Thymus (tissue), 11 donors: ENCODE measurements around the gene TRAF1. TPM values are rescaled to one million over a fixed set of nuclear protein-coding genes. Genes with fewer than 3 reads are reported as not detected.

Source experiments
- DNase-seq, 9 donors: peaks; one replicate each; pipeline ENCODE4 v3.0.0-alpha.2; 2013; ENCODE audit warnings: low spot score in 9 of 9, low read depth in 6 of 9, missing footprints in 1 of 9
- H3K27ac ChIP-seq, 2 donors: one replicate each; pipeline ENCODE4 v1.5.1; 2013; ENCODE audit warnings: control low read depth in 1 of 2, low read depth in 1 of 2, low read length in 1 of 2, mild to moderate bottlenecking in 1 of 2, moderate library complexity in 1 of 2
- H3K27me3 ChIP-seq, 2 donors: one replicate each; pipeline ENCODE4 v1.5.1; 2013; ENCODE audit warnings: low read length in 1 of 2; ENCODE audit not compliant: control insufficient read depth in 2 of 2, insufficient read depth in 1 of 2
- H3K36me3 ChIP-seq, 2 donors: one replicate each; pipeline ENCODE4 v1.5.1; 2013; ENCODE audit warnings: low read length in 1 of 2, mild to moderate bottlenecking in 1 of 2, moderate library complexity in 1 of 2; ENCODE audit not compliant: control insufficient read depth in 2 of 2, insufficient read depth in 2 of 2
- H3K4me1 ChIP-seq, 2 donors: one replicate each; pipeline ENCODE4 v1.5.1; 2013; ENCODE audit warnings: low read length in 2 of 2; ENCODE audit not compliant: control insufficient read depth in 2 of 2, insufficient read depth in 2 of 2
- H3K4me3 ChIP-seq, 2 donors: one replicate each; pipeline ENCODE4 v1.5.1; 2013; ENCODE audit warnings: low read length in 2 of 2, control low read depth in 1 of 2, mild to moderate bottlenecking in 1 of 2
- H3K9me3 ChIP-seq, 2 donors: one replicate each; pipeline ENCODE4 v1.5.1; 2013; ENCODE audit warnings: low read length in 1 of 2, mild to moderate bottlenecking in 1 of 2; ENCODE audit not compliant: control insufficient read depth in 2 of 2, insufficient read depth in 1 of 2
- WGBS: extraction: QIAGEN DNeasy Blood & Tissue Kit; methylation state at CpG from one replicate; pipeline ENCODE4 v1.1.7; 2013; 5-methylcytosine and 5-hydroxymethylcytosine counted together
- polyA plus RNA-seq: library from polyadenylated mRNA; stranded (reverse); fragments of 200-250 nt; gene quantifications from one replicate; pipeline ENCODE4 v1.2.3, GENCODE V29; 2013
- total RNA-seq: library from RNA; stranded (reverse); fragments of 120-200 nt; gene quantifications from one replicate; pipeline ENCODE4 v1.2.4, GENCODE V29; 2013
- donor health status: healthy.

The TRAF1 gene
- total and polyA plus RNA-seq, 2 donors: 21.7 TPM

GRCh38 chr9:120944434-120944843 is 17.8 kb upstream of the TRAF1 start:
- no peak for DNase-seq
- WGBS: 93% methylated on average over 4 of the region's 4 CpGs
- no peaks in the 10 kb centered on the region for H3K9me3 ChIP-seq
- H3K36me3 ChIP-seq: no peaks in the 10 kb centered on the region
- H3K4me1 ChIP-seq: no peaks in the 10 kb centered on the region
- H3K27ac ChIP-seq: no peak overlapping the region
- H3K4me3 ChIP-seq: no peak overlapping the region
- no peaks in the 10 kb centered on the region for H3K27me3 ChIP-seq

- peaks cover 3 to 5% of the 10 kb centered on the region in 2 donors for H3K4me1 ChIP-seq
- 94% methylated on average over 8 of the region's 8 CpGs for WGBS
Observed at GRCh38 chr9:120942186-120943001, 15.8 kb upstream of the TRAF1 start.

DNA sequence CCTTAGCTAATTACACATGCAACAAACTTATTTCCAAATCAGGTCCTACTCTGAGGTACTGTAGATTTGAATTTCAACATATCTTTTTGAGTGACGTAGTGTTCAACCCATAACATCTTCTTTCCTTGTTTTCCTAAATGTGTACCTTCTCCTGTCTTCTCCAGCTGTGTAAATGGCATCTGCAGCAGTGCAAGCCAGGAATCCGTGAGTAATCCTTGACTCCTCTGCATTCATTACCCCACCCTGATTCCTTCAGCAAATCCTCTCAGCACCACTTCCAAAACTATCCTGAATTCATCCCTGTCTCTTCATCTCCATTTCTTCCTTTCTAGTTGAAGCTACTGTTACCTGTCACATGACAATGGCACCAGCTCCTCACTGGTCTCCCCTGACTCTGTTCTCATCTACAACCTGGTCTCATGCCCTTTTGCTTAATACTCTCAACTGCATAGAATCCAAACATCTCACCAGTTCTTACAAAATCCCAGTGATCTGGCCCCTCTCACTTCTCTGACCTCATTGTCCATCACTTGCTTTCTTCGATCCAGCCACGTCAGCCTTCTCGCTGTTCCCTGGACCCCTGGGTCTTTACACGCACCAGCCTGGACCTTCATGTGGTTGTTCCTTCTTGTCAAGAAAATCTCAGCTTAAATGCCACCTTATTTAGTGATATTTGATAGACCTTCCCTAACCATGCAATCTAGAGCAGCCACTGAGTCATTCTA is 14.6 kb upstream of the TRAF1 start:
- DNase-seq: no peak
- H3K4me1 ChIP-seq: peaks cover 14 to 17% of the 10 kb centered on the region in 2 donors
- H3K9me3 ChIP-seq: no peaks in the 10 kb centered on the region
- 96% methylated on average over 6 of the region's 6 CpGs for WGBS
- H3K36me3 ChIP-seq: no peaks in the 10 kb centered on the region
- H3K4me3 ChIP-seq: no peak overlapping the region
- no peaks in the 10 kb centered on the region for H3K27me3 ChIP-seq
- no peak overlapping the region for H3K27ac ChIP-seq

More at GRCh38 chr9:120942186-120943001, 15.8 kb upstream of the TRAF1 start:
- no peaks in the 10 kb centered on the region for H3K36me3 ChIP-seq
- DNase-seq: no peak
- H3K27ac ChIP-seq: no peak overlapping the region
- H3K4me3 ChIP-seq: no peak overlapping the region
- no peaks in the 10 kb centered on the region for H3K9me3 ChIP-seq
- H3K27me3 ChIP-seq: no peaks in the 10 kb centered on the region

GRCh38 chr9:120940573-120940972 is 14.0 kb upstream of the TRAF1 start:
- 99% methylated on average over 10 of the region's 10 CpGs for WGBS
- no peak overlapping the region for H3K4me3 ChIP-seq
- H3K27me3 ChIP-seq: no peaks in the 10 kb centered on the region
- no peaks in the 10 kb centered on the region for H3K9me3 ChIP-seq
- peaks cover 20 to 23% of the 10 kb centered on the region in 2 donors for H3K4me1 ChIP-seq
- no peak for DNase-seq
- no peak overlapping the region for H3K27ac ChIP-seq
- no peaks in the 10 kb centered on the region for H3K36me3 ChIP-seq

DNA sequence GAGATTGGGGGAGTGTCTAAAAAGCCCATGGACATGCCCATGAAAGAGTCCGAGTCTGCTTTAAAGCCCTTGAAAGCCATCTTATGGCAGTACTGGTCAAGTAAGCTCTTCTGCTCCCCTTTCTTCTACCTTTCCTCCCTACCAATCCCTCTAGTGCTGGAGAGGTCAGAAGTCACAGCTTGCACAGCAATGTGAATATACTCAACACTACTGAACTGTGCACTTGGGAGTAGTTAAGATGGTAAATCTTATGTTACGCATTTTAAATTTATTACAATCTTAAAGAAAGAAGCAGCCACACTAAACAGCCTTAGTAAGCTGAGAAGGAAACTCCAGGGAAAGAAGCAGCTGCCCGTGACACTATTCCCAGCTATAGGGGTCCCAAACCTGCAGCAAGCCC is 12.3 kb upstream of the TRAF1 start:
- WGBS: over 99% methylated on average over 3 of the region's 3 CpGs
- Histone ChIP-seq H3K4me1 (peaks cover 37 to 41% of the 10 kb centered on the region in 2 donors), H3K36me3 (no peaks in the 10 kb centered on the region), H3K4me3 (no peak overlapping the region), H3K27me3 (no peaks in the 10 kb centered on the region), H3K9me3 (no peaks in the 10 kb centered on the region), H3K27ac (no peak overlapping the region)
- no peak for DNase-seq

DNA sequence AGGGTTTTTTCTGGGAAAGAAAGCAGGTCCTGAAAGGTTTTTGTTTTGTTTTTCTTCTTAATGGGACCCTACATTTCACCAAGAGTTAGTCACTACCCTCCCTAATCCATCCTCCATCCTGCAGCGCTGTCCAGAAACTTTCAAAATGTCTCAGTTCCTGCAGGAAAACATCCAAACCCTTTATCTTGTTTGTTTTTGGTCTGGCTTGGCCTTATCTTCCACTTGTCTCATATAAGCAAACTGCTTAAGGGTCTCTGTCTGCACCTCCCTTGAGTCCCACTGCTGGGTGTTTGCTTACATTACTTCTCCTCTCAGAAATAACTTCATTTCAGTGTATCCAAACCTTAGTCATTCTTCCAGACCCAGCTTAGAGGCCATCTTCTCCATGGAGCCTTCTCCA is 11.0 kb upstream of the TRAF1 start:
- H3K4me3 ChIP-seq: no peak overlapping the region
- peak overlapping the region in 1 of 2 donors; percentile 53 for H3K27ac ChIP-seq
- peaks cover 40 to 47% of the 10 kb centered on the region in 2 donors for H3K4me1 ChIP-seq
- H3K36me3 ChIP-seq: no peaks in the 10 kb centered on the region
- 98% methylated on average over 1 of the region's 1 CpG for WGBS
- no peaks in the 10 kb centered on the region for H3K9me3 ChIP-seq
- no peak for DNase-seq
- no peaks in the 10 kb centered on the region for H3K27me3 ChIP-seq

GRCh38 chr9:120937127-120937526 is 10.5 kb upstream of the TRAF1 start:
- H3K27ac ChIP-seq: peak overlapping the region; percentile 53 to 84
- H3K9me3 ChIP-seq: no peaks in the 10 kb centered on the region
- no peak overlapping the region for H3K4me3 ChIP-seq
- DNase-seq: no peak
- 98% methylated on average over 1 of the region's 1 CpG for WGBS
- H3K36me3 ChIP-seq: no peaks in the 10 kb centered on the region
- no peaks in the 10 kb centered on the region for H3K27me3 ChIP-seq
- peaks cover 45 to 51% of the 10 kb centered on the region in 2 donors for H3K4me1 ChIP-seq

GRCh38 chr9:120936764-120937122 is 10.1 kb upstream of the TRAF1 start:
- no peaks in the 10 kb centered on the region for H3K36me3 ChIP-seq
- H3K27me3 ChIP-seq: no peaks in the 10 kb centered on the region
- peak overlapping the region; percentile 84 to 91 for H3K27ac ChIP-seq
- H3K4me1 ChIP-seq: peaks cover 48 to 55% of the 10 kb centered on the region in 2 donors
- no peak overlapping the region for H3K4me3 ChIP-seq
- H3K9me3 ChIP-seq: no peaks in the 10 kb centered on the region
- DNase-seq: no peak
- WGBS: 57% methylated on average over 2 of the region's 2 CpGs
